Mammary epithelial cell (primary cell): Measurements from ENCODE around the gene ORC5.

Experiments
- EZH2 ChIP-seq: IDR thresholded peaks from 2 replicates; pipeline ENCODE4 v1.6.1; 2012; ENCODE audit warnings: low read length, inconsistent platforms, borderline replicate concordance
- TF ChIP-seq, protein P1 (sequence below), 2 donors: IDR thresholded peaks in 1 of 2; conservative IDR thresholded peaks in 1 of 2; 2 replicates each; pipeline ENCODE4 v1.5.1; 2011 to 2012; ENCODE audit warnings: inconsistent platforms in 2 of 2, low read length in 2 of 2, mild to moderate bottlenecking in 2 of 2, control low read depth in 1 of 2, low read depth in 1 of 2; ENCODE audit not compliant: insufficient read depth in 1 of 2; ENCODE audit errors: extremely low read depth in 1 of 2

- TF ChIP-seq EZH2 = no peak
- TF ChIP-seq, protein P1, sequence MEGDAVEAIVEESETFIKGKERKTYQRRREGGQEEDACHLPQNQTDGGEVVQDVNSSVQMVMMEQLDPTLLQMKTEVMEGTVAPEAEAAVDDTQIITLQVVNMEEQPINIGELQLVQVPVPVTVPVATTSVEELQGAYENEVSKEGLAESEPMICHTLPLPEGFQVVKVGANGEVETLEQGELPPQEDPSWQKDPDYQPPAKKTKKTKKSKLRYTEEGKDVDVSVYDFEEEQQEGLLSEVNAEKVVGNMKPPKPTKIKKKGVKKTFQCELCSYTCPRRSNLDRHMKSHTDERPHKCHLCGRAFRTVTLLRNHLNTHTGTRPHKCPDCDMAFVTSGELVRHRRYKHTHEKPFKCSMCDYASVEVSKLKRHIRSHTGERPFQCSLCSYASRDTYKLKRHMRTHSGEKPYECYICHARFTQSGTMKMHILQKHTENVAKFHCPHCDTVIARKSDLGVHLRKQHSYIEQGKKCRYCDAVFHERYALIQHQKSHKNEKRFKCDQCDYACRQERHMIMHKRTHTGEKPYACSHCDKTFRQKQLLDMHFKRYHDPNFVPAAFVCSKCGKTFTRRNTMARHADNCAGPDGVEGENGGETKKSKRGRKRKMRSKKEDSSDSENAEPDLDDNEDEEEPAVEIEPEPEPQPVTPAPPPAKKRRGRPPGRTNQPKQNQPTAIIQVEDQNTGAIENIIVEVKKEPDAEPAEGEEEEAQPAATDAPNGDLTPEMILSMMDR (conservative IDR thresholded peaks at IDR 0.05 in 1 of 2, IDR thresholded peaks at IDR 0.05 in 1 of 2; ENCODE audit: extremely low read depth in 1 of 2, insufficient read depth in 1 of 2, low read depth in 1 of 2, low read length in 2 of 2) = no peak
Observed at GRCh38 chr7:104124469-104124868, 83.3 kb downstream of the ORC5 start.
